Dermis microvascular lymphatic vessel endothelial cell (primary cell): ENCODE results near the gene MAG. TPM values are rescaled to one million over a fixed set of nuclear protein-coding genes. Genes with fewer than 3 reads are reported as not detected.
A peak's percentile ranks its signal among the peaks of the same experiment; 100 is the strongest.

Experiments
- DNase-seq, 2 donors: peaks; one replicate each; pipeline versions ENCODE4 v3.0.0 to v3.0.0-alpha.2; 2010; ENCODE audit warnings: low read depth in 2 of 2
- total RNA-seq: library from RNA; depleted of rRNA; stranded (reverse); fragments of >200 nt; gene quantifications from 2 replicates; pipeline ENCODE4 v1.2.1, GENCODE V29; 2014

Gene MAG
- total RNA-seq, 1 donor from 2014 or later = not detected

GRCh38 chr19:35341565-35342225, 49.7 kb downstream of the MAG start:
- no peak for DNase-seq

- no peak for DNase-seq
Observed at GRCh38 chr19:35342430-35342829, 50.5 kb downstream of the MAG start.

- DNase-seq = no peak
Observed at GRCh38 chr19:35344511-35345031, 52.6 kb downstream of the MAG start.

DNA sequence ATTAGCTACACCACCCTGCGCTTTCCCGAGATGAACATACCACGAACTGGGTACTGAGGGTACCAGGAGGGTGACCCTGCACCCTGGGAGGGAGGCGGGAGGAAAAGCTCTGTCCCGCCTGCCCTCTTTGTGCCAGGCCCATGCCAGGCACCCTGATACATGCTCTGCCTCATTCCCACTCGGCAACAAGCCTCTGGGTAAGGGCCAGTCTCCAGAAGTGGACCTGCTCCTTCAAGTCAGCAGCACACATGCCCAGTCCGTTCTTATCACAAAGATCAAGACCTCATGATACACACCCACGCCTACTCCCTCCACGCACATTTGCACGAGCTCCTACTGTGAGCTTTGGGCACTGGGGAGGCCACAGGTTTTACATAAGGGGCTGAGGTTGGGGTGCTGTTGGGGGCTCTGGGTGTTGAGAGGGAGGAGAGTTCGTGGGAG, 53.7 kb downstream of the MAG start:
- no peak for DNase-seq

DNA sequence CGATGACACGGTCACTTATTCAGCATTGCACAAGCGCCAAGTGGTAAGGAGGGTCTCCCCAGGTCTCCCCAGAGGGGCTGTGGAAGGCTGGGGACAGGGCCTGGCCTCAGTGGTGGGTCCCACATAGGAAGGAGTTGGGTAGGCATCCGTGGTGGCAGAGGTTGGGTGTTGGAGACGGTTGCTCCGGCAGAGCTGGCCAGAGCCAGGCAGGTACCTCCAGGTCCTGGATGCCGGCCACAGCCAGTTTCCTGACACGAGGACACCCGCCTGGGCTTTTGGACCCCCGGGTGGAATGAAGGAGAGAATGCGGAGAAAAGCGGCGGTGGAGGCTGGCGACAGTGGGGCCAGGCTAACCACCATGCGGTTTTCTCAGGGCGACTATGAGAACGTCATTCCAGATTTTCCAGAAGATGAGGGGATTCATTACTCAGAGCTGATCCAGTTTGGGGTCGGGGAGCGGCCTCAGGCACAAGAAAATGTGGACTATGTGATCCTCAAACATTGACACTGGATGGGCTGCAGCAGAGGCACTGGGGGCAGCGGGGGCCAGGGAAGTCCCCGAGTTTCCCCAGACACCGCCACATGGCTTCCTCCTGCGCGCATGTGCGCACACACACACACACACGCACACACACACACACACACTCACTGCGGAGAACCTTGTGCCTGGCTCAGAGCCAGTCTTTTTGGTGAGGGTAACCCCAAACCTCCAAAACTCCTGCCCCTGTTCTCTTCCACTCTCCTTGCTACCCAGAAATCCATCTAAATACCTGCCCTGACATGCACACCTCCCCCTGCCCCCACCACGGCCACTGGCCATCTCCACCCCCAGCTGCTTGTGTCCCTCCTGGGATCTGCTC, 54.5 kb downstream of the MAG start:
- DNase-seq = no peak

DNA sequence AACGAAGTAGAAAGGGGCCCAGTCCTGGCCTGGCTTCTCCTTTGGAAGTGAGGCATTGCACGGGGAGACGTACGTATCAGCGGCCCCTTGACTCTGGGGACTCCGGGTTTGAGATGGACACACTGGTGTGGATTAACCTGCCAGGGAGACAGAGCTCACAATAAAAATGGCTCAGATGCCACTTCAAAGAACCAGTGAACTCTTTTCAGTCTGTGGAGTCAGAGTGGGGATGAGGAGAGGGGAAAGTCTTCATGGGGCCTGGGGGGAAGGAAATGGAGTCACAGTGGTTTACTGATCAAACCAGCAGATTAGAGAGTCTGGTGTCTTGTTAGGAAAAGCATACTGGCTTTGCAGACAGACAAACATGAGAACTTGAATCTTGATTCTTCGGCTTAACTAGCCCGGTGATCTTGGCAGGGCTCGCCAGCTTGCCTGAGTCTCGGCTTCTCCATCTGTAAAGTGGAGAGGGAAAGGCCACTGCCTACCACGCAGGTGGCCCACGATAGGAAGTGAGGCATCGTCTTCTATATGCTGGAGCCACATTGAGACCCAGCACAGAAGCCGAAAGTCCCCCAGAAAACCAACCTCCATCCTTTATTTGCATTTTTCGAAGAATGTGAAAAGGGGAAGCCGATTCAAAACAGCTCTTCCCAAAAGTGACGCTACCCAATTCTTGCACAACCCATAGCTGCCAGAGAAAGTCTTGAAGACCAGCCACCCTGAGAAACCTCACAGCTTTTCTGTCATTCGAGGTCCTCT, 55.4 kb downstream of the MAG start, which contains the start of gene FFAR1:
Gene FFAR1, plus strand, starts transcription at position 732 of the 759 bp plus-strand sequence. CDS start 3,650 bp downstream, outside the sequence.
- no peak for DNase-seq

GRCh38 chr19:35347930-35348298, 56.0 kb downstream of the MAG start:
- no peak for DNase-seq

DNA sequence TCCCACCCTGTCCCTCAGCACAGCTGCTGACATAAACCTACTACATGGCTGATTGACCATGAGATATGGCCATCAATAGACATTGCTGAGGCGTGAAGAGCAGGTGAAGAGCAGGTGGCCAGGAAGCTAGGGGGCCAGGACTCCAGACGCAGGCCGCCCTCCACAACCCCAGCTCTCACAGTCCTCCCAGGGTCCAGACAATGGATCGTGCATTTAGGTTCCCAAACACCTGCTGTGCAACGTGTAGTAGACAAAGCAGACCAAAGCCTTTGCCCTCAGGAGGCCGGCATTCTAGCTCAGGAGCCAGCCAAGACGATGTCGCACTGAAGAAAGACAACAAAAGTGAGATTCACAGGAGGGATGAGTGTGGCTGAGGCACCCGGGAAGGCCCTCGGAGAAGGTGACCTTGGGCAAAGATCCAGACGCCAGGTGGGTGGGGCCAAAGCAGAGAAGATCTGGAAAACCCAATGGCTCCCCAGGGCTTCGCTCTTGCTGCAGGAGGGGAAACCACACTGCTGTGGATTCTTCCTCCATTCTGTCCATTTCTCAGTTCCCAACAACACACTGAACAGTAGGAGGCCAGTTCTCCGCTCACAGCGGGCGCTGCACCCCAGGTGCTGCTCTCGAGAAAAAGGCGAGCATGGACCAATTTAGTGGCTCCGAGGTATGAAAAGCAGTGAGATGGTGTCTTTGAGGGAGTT, 57.1 kb downstream of the MAG start:
- DNase-seq = no peak

DNA sequence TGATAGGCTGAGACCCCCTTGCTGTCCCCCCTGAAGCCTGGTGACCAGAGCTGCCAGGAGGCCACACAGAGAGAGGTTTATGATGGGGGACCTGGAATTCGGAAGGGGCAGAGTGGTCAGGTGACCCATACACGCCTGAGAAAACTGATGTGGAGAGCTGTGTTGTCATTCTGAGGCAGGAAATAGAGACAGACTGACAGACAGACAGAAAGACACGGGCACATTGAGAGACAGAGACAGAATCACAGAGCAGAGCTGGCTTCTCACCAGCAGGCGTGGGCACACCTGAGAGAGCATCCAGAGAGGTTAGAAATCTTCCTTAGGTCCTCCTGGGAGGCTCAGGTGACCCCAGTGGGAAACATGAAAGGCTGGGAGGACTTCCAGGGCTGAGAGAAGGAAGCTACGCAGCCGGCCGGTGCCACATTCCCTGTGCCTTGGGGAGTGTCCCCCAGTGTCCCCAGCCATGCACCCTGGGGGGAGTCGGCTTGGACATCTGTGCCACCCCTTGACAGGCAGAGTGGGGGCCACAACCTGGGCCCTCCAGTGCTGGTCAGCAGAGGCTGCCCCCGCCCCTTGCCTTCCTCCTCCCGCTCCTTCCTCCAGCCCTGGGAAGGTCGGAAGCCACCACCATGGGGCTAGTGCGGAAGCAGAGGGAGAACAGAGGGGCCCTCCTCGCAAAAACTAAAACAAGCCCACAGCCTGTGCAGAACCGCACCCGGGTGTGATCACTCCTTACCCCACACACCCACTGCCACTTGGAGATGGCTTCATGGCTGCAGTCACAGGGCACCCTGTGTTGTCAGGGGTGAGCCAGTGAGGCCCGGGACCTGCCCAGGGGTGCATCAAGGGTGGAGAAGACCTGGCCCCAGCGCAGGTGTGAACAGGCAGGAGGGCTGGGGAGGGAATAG, 57.9 kb downstream of the MAG start:
- no peak for DNase-seq

GRCh38 chr19:35350591-35350990, 58.6 kb downstream of the MAG start:
- DNase-seq = no peak

DNA sequence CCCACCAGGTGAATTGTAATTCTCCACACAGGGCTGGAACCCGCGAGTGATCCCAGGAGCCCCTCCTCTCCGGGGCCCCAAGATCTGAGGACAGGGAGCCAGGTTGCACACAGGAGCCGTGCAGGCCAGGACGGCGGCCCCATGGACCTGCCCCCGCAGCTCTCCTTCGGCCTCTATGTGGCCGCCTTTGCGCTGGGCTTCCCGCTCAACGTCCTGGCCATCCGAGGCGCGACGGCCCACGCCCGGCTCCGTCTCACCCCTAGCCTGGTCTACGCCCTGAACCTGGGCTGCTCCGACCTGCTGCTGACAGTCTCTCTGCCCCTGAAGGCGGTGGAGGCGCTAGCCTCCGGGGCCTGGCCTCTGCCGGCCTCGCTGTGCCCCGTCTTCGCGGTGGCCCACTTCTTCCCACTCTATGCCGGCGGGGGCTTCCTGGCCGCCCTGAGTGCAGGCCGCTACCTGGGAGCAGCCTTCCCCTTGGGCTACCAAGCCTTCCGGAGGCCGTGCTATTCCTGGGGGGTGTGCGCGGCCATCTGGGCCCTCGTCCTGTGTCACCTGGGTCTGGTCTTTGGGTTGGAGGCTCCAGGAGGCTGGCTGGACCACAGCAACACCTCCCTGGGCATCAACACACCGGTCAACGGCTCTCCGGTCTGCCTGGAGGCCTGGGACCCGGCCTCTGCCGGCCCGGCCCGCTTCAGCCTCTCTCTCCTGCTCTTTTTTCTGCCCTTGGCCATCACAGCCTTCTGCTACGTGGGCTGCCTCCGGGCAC, 59.6 kb downstream of the MAG start:
- no peak for DNase-seq

- no peak for DNase-seq
Observed at GRCh38 chr19:35352177-35352447, 60.2 kb downstream of the MAG start.

GRCh38 chr19:35352448-35353304, 60.7 kb downstream of the MAG start:
- DNase-seq = peak; percentile 50 to 68

GRCh38 chr19:35353635-35354034, 61.7 kb downstream of the MAG start:
- no peak for DNase-seq

GRCh38 chr19:35354898-35355297, 62.9 kb downstream of the MAG start:
- no peak for DNase-seq

GRCh38 chr19:35355791-35356460, 64.0 kb downstream of the MAG start:
- DNase-seq = no peak

GRCh38 chr19:35357867-35358573, 66.1 kb downstream of the MAG start, which contains the start of gene FFAR3:
TSS of gene FFAR3 (plus strand) at chr19:35358460. CDS start at chr19:35358891, 431 bp downstream.
- DNase-seq = peak; percentile 33 to 39
